HepG2 (cell line): ENCODE data around the gene CASKIN2. TPM values are rescaled to one million over a fixed set of nuclear protein-coding genes. Genes with fewer than 3 reads are reported as not detected.

Experiments
- ATAC-seq: fragments of 200-7000 bp; cut with Tn5 transposase; 3 replicates; pipeline ENCODE4 v1.9.1; 2020; ENCODE audit warnings: mild to moderate bottlenecking, moderate library complexity
- BruUV-seq: library from RNA; stranded (reverse); fragments of 400-500 nt; replicated peaks from 2 replicates; lab custom pipeline; 2021; lab: Mats Ljungman, UMichigan
- CTCF ChIA-PET: fragments of 300-600 bp; formaldehyde crosslinking; extraction: SDS; loops from one replicate; lab custom pipeline; 2021; ENCODE audit warnings: low total read pairs, inconsistent platforms, low intra/inter-chr PET ratio; lab: Yijun Ruan, JAX
- POLR2A ChIA-PET: fragments of 350-600 bp; sonication (Branson Sonifier 250); formaldehyde crosslinking; loops from one replicate; lab custom pipeline; 2020; ENCODE audit warnings: antibody characterized with exemption, inconsistent platforms; lab: Yijun Ruan, JAX
- DNase-seq: peaks from one replicate; pipeline ENCODE4 v3.0.0-alpha.2; 2015; ENCODE audit warnings: low spot score
- FAIRE-seq: peaks from 3 replicates; lab custom pipeline; 2011; peaks lifted over from hg19 to GRCh38; lab: Jason Lieb, UNC
- H2AFZ ChIP-seq: one replicate; pipeline ENCODE4 v1.6.1; 2011; ENCODE audit warnings: low read length, inconsistent platforms
- H3K27ac ChIP-seq: fragments of 300-600 bp; 3 replicates; pipeline ENCODE4 v1.8.0; 2011; ENCODE audit warnings: mixed run types, mild to moderate bottlenecking, mixed read lengths, low read length, inconsistent platforms; ENCODE audit not compliant: insufficient read depth; ENCODE audit errors: extremely low read length
- H3K27me3 ChIP-seq, 2 experiments: fragments of 200-600 bp in 1 of 2; 2 replicates in 1 of 2; 3 replicates in 1 of 2; pipeline versions ENCODE4 v1.6.0 to v1.8.0; 2011; ENCODE audit warnings: low read length in 2 of 2, mild to moderate bottlenecking in 2 of 2, moderate library complexity in 2 of 2, inconsistent platforms in 1 of 2; ENCODE audit not compliant: insufficient read depth in 2 of 2, control insufficient read depth in 1 of 2
- H3K36me3 ChIP-seq, 2 experiments: fragments of 200-600 bp in 1 of 2; replicated peaks in 1 of 2; 2 replicates in 1 of 2; 3 replicates in 1 of 2; pipeline versions ENCODE4 v1.5.1 to v1.8.0; 2011; ENCODE audit warnings: low read length in 2 of 2, inconsistent platforms in 1 of 2; ENCODE audit not compliant: insufficient read depth in 2 of 2, control insufficient read depth in 1 of 2
- H3K4me1 ChIP-seq: 2 replicates; pipeline ENCODE4 v1.5.1; 2012; ENCODE audit warnings: low read length, inconsistent platforms; ENCODE audit not compliant: insufficient read depth
- H3K4me2 ChIP-seq: 2 replicates; pipeline ENCODE4 v1.6.0; 2011; ENCODE audit warnings: low read depth, low read length, inconsistent platforms
- H3K4me3 ChIP-seq, 3 experiments: fragments of 200-600 bp in 1 of 3; sonication (generic), shearing (Covaris generic) in 1 of 3; replicated peaks in 1 of 3; 2 replicates each; pipeline ENCODE4 v1.5.1; 2011 to 2016; ENCODE audit warnings: low read length in 3 of 3, inconsistent platforms in 2 of 3, low read depth in 2 of 3, mild to moderate bottlenecking in 2 of 3, control low read depth in 1 of 3, mixed read lengths in 1 of 3; ENCODE audit not compliant: insufficient read depth in 1 of 3
- H3K79me2 ChIP-seq: one replicate; pipeline ENCODE4 v1.6.1; 2011; ENCODE audit warnings: low read length, inconsistent platforms; ENCODE audit not compliant: insufficient read depth
- H3K9ac ChIP-seq: 2 replicates; pipeline ENCODE4 v1.6.0; 2011; ENCODE audit warnings: mild to moderate bottlenecking, low read depth, low read length, inconsistent platforms; ENCODE audit not compliant: insufficient read depth
- H3K9me3 ChIP-seq: 2 replicates; pipeline ENCODE4 v1.5.1; 2012; ENCODE audit warnings: mild to moderate bottlenecking, low read length
- H4K20me1 ChIP-seq: 2 replicates; pipeline ENCODE4 v1.6.0; 2011; ENCODE audit warnings: inconsistent platforms, mild to moderate bottlenecking, low read length, moderate library complexity; ENCODE audit not compliant: insufficient read depth
- AGO2 ChIP-seq: fragments of 200-400 bp; formaldehyde crosslinking; optimal IDR thresholded peaks from 2 replicates; pipeline ENCODE3; 2017; ENCODE audit warnings: mild to moderate bottlenecking, low read depth, low read length, moderate library complexity
- ATRX ChIP-seq: sonication (generic); formaldehyde crosslinking; IDR thresholded peaks from 2 replicates; pipeline ENCODE4 v1.4.0; 2020; ENCODE audit warnings: missing genetic modification reagents, borderline replicate concordance
- PCBP1 ChIP-seq: fragments of 200-400 bp; formaldehyde crosslinking; IDR thresholded peaks from 2 replicates; pipeline ENCODE4 v1.6.1; 2017; ENCODE audit warnings: mild to moderate bottlenecking, low read depth, low read length, borderline replicate concordance
- RBFOX2 ChIP-seq: fragments of 200-400 bp; formaldehyde crosslinking; IDR thresholded peaks from 2 replicates; pipeline ENCODE4 v1.6.1; 2017; ENCODE audit warnings: low read depth, mild to moderate bottlenecking, low read length
- ZFP36 ChIP-seq: fragments of 150-350 bp; IDR thresholded peaks from 2 replicates; pipeline ENCODE4 v1.6.1; 2018; ENCODE audit warnings: borderline replicate concordance, low read length, low read depth; ENCODE audit not compliant: partially characterized antibody
- ZNF446 ChIP-seq: sonication (generic); formaldehyde crosslinking; IDR thresholded peaks from 2 replicates; pipeline ENCODE4 v1.5.0; 2020; ENCODE audit warnings: mild to moderate bottlenecking, missing genetic modification reagents
- ZNF768 ChIP-seq: sonication (generic); formaldehyde crosslinking; IDR thresholded peaks from 2 replicates; pipeline ENCODE4 v1.4.0; 2020; ENCODE audit warnings: missing genetic modification reagents
- ZSCAN29 ChIP-seq: sonication (generic); formaldehyde crosslinking; conservative IDR thresholded peaks from 2 replicates; pipeline ENCODE4 v1.4.0; 2020; ENCODE audit warnings: mild to moderate bottlenecking, missing genetic modification reagents
- WGBS: methylation state at CpG from one replicate; pipeline ENCODE4 v1.1.6; 2017; ENCODE audit warnings: low lambda C conversion rate; 5-methylcytosine and 5-hydroxymethylcytosine counted together
- in situ Hi-C: cut with HindIII; loops from 2 replicates; pipeline ENCODE4 v1.10.0; 2017; ENCODE audit warnings: low pct_unique_long_range_greater_than_20kb; ENCODE audit not compliant: extremely low pct_ligation_motif_present
- intact Hi-C: fragments of 100-400 bp; cut with micrococcal nuclease; formaldehyde crosslinking; loops from one replicate; pipeline ENCODE4 v1.10.0; 2022; ENCODE audit not compliant: unreplicated experiment
- polyA plus RNA-seq, 8 experiments: library from polyadenylated mRNA; depleted of rRNA in 3 of 8; stranded (reverse) in 7 of 8; unstranded in 1 of 8; fragments of >200 nt; fragmentation: Illumina TruSeq in 4 of 8; extraction: Trizol in 4 of 8; gene quantifications; 2 replicates each; pipeline versions ENCODE4 v1.2.1 to v1.2.3, GENCODE V29; 2011 to 2016; ENCODE audit warnings: low read depth in 4 of 8, missing spikeins in 1 of 8, mixed read lengths in 1 of 8; ENCODE audit not compliant: insufficient read depth in 1 of 8
- total RNA-seq, 5 experiments: library from RNA; depleted of rRNA; stranded (reverse); fragments of >200 nt; fragmentation: Illumina TruSeq; extraction: Trizol; gene quantifications; 2 replicates each; pipeline ENCODE4 v1.2.3, GENCODE V29; 2016; ENCODE audit warnings: low read depth in 1 of 5

The CASKIN2 gene
- total and polyA plus RNA-seq, 2 of the 13 experiments (the other 11 are each of a cell fraction or from before 2014, with no cell fraction given): 5.2 to 7.8 TPM

DNA sequence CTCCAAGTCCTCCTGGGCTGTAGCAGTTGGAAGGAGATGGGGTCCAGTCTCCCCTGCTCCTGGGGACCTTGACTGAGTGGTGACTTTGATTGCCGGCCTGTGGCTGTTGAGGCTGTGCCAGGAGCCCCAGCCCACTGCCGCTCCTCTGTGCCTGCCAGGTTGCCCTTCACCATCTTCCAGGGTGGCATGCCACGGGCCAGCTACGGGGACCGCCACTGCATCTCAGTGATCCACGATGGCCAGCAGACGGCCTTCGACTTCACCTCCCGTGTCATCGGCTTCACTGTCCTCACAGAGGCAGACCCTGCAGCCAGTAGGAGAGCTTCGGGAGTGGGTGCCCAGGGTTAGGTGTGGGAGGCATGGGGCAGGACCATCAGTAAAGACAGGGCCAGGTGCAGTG lies 48.9 kb upstream of the CASKIN2 start:
- Histone ChIP-seq H2AFZ (no peak overlapping the region), H3K27me3 (no peaks in the 10 kb centered on the region), H3K79me2 (no peaks in the 10 kb centered on the region), H3K4me2 (no peak overlapping the region), H3K4me1 (peaks cover 30% of the 10 kb centered on the region), H3K4me3 (no peak overlapping the region), H3K9me3 (no peaks in the 10 kb centered on the region), H3K27ac (no peak overlapping the region), H4K20me1 (no peaks in the 10 kb centered on the region), H3K36me3 (peaks cover 32 to 51% of the 10 kb centered on the region in 2 experiments), H3K9ac (no peak overlapping the region)
- intact Hi-C loops: no loop called here
- no peak for FAIRE-seq
- ChIA-PET CTCF (no interaction called here), POLR2A (no interaction called here)
- no peak for ATAC-seq
- WGBS: 100% methylated on average over 11 of the region's 11 CpGs
- no TSS peak for BruUV-seq
- no peak for DNase-seq
- TF ChIP-seq ZNF446 (CRISPR knock-in tag) (no peak), AGO2 (peak; percentile 52), PCBP1 (no peak), ATRX (CRISPR knock-in tag) (no peak), ZFP36 (no peak)
- in situ Hi-C loops: no loop called here

DNA sequence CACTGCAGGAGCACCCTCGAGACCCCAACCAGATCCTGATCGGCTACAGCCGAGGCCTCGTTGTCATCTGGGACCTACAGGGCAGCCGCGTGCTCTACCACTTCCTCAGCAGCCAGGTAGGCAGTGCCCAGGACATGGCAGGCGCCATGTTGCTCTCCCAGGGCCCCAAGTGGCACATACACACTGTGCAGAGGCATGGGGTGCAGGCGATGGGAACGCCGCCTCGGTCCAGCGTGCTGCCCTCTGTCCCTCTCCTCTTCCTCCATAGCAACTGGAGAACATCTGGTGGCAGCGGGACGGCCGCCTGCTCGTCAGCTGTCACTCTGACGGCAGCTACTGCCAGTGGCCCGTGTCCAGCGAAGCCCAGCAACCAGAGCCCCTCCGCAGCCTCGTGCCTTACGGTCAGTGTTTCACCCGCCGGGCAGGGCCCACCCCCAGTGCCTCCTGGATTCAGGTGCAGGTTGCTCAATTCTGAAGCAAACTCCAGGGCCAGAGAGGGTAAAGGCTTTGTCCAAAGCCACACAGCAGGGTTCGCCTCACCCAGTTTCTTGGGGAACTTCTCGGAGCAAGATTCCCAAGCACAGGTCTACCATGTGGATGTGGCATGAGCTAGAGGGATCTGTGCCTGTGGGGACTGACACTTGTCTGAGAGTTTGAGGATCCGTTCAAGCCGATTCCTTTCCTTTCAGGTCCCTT lies 47.9 kb upstream of the CASKIN2 start:
- no peak overlapping the region for H3K27ac ChIP-seq
- no peaks in the 10 kb centered on the region for H4K20me1 ChIP-seq
- no peak overlapping the region for H3K4me3 ChIP-seq
- no peak overlapping the region for H3K4me2 ChIP-seq
- DNase-seq (no peak), ATAC-seq (no peak), FAIRE-seq (no peak)
- H3K4me1 ChIP-seq: peaks cover 40% of the 10 kb centered on the region
- BruUV-seq: no TSS peak
- ChIA-PET CTCF (no interaction called here), POLR2A (no interaction called here)
- WGBS: 98% methylated on average over 19 of the region's 28 CpGs
- H2AFZ ChIP-seq: no peak overlapping the region
- in situ Hi-C loops: no loop called here
- TF ChIP-seq RBFOX2 (peak; percentile 32; the same call in 1 of the 2 replicates), ZNF768 (CRISPR knock-in tag) (peak; percentile 89), ZSCAN29 (no peak), AGO2 (peak; percentile 65)
- no peaks in the 10 kb centered on the region for H3K9me3 ChIP-seq
- intact Hi-C loops: no loop called here
- H3K36me3 ChIP-seq: peaks cover 32 to 47% of the 10 kb centered on the region in 2 experiments
- H3K9ac ChIP-seq: no peak overlapping the region
- H3K79me2 ChIP-seq: peaks cover 3% of the 10 kb centered on the region
- H3K27me3 ChIP-seq: no peaks in the 10 kb centered on the region
